Right renal cortex interstitium (tissue), 3 donors: Measurements from ENCODE around the gene OR10G6. TPM values are rescaled to one million over a fixed set of nuclear protein-coding genes. Genes with fewer than 3 reads are reported as not detected.
"Not testable (repeated sequence)": the region's sequence is repeated elsewhere in the genome, so short reads cannot be mapped to it uniquely, and the experiment has no call there.

ENCODE experiments used
- DNase-seq, 3 donors: peaks; one replicate each; pipeline ENCODE4 v3.0.0-alpha.2; 2013; ENCODE audit warnings: low read depth in 3 of 3, low spot score in 2 of 3
- polyA plus RNA-seq, 3 donors: library from polyadenylated mRNA; unstranded; fragments of 120-200 nt; gene quantifications; one replicate each; pipeline ENCODE4 v1.2.1, GENCODE V29; 2013; ENCODE audit not compliant: insufficient read length in 3 of 3

The OR10G6 gene, protein sequence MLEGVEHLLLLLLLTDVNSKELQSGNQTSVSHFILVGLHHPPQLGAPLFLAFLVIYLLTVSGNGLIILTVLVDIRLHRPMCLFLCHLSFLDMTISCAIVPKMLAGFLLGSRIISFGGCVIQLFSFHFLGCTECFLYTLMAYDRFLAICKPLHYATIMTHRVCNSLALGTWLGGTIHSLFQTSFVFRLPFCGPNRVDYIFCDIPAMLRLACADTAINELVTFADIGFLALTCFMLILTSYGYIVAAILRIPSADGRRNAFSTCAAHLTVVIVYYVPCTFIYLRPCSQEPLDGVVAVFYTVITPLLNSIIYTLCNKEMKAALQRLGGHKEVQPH
- not detected for polyA plus RNA-seq

DNA sequence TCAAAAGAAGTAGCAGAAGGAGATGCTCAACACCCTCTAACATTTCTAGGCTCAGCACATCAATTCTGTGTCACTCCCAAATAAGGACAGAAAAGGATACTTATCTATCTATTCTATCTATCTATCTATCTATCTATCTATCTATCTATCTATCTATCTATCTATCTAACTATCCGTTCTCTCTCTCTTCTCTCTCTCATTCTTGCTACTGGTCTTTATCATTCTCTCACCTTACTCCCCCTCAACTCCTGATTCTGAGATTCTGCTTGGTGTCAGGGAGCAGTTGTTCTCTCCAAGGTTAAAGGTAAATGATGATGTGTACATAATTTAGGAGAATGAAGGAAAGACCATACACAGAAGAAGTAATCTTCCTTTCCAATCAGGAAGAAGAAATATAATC lies at the start of gene OR10G6:
Gene OR10G6 (minus strand): TSS at position 43 of the 400 bp plus-strand sequence. CDS start 0 bp downstream, at position 43.
- no peak for DNase-seq

DNA sequence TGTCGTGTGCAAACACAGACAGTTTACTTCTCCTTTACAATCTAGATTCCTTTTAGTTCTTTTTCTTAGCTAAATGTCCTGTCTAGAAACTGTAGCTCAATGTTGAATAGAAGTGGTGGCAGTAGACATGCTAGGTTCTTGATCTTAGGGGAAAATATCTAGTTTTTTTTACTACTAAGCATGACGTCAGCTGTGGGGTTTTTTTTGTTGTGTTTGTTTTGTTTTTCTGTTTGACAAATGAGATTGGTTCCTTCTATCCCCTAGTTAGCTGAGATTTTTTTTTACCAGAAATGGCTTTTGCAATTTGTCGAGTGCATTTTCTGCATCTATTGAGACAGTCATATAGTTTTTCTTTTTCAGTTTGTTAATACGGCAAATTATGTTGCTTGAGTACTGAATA lies 48.5 kb upstream of the OR10G6 start:
- no peak for DNase-seq

DNA sequence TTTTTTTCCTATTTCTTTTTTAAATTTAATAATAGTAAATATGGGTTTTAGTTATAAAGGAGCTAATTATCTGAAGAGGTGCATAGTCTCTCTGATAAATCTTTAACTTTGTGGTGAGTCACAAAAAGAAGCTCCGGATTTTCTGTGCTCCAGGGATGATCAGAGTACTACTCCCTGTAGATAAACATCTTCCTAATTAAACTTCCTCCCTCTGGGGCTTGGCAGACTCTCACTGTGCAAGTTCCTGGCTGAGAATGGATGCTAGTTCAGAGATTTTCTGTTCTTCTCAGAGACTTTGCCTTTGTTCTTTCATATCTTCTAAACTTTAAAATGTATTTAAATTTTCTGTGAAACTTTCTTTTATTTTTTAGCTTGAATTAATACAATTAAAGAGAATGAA lies 46.3 kb upstream of the OR10G6 start, which contains the start of gene OR10G7:
Gene OR10G7 (minus strand): TSS at position 72 of the 400 bp plus-strand sequence. CDS start 2,324 bp downstream, outside the sequence.
- DNase-seq, result no peak

DNA sequence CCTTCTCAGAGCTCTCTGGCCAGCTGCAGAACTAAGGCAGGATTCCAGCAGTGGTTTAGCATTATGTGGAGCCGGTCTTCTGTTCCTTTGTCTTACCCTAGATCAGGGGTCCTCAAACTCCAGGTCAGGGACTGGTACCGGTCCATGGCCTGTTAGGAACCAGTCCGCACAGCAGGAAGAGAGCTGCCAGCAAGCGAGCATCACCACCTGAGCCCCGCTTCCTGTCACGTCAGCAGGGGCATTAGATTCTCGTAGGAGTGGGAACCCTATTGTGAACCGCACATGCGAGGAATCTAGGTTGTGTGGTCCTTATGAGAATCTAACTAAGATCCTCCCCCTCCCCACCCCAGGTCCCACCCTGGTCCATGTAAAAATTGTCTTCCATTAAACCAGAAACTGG lies 44.6 kb upstream of the OR10G6 start:
- DNase-seq, result no peak

DNA sequence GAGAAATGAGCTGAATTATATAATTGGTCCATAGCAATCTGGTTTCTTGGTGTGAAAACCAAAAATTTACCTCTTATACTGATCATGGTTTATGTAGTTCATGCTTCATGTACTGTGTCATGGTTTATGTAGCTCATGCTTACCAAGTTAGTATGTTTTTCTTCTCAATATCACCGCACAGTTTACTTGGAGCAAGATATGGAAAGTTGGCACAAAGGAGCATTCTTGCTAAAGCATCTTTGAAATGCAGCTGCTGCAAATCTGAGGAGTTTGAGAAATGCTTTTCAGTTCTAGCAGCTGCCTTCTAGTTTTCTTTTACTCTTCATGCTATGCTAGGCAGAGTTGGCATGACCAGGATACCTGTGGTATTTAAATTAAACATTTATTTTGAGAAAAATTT lies 41.7 kb upstream of the OR10G6 start:
- no peak for DNase-seq

DNA sequence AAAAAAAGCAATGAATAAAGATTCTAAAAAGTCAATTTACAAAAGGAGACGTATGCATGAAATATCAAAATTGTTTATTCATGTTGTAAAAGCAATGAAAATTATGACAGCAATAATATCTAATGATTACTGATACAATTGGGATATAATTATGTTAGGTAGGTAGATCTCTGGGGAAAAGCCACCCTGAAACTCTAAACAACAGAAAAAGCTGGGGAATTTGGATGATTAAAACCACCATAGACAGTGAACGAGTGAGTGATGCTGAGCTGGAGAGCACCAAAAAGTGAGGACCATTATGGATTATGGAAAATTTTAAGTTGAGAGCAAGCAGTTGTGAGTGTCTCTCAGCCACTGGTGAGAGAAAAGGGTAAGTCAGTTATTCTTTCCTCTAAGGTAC lies 31.5 kb upstream of the OR10G6 start, which contains the start of gene OR10G8:
Gene OR10G8 (plus strand): TSS at position 301 of the 400 bp plus-strand sequence. CDS start 2,825 bp downstream, outside the sequence.
- DNase-seq, result no peak

DNA sequence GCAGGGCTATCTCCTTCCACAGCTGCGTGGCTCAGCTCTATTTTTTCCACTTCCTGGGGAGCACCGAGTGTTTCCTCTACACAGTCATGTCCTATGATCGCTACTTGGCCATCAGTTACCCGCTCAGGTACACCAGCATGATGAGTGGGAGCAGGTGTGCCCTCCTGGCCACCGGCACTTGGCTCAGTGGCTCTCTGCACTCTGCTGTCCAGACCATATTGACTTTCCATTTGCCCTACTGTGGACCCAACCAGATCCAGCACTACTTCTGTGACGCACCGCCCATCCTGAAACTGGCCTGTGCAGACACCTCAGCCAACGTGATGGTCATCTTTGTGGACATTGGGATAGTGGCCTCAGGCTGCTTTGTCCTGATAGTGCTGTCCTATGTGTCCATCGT lies 20.9 kb upstream of the OR10G6 start:
- not testable (repeated sequence) for DNase-seq

DNA sequence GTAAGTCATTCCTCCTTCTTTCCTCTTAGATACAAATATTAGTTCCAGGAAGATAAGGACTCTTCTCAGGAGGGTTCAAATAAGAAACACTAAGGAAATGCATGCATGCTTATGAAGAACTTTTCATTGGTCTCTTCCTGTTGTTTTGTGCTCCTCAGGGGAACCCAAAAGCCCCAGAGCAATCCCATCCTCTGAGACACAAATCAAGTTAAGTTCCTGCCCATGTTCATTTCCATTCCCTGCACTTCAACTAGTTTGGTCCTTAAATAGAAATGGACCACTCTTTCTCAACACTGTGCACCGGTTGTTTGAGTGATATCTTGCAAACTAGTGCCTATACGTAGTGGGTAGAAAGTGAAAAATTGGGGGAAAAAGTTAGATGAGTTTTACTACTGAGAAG lies 17.7 kb upstream of the OR10G6 start, which contains the start of gene OR10G4:
Gene OR10G4 (plus strand): TSS at position 301 of the 400 bp plus-strand sequence. CDS start 2,578 bp downstream, outside the sequence.
- DNase-seq, result no peak

DNA sequence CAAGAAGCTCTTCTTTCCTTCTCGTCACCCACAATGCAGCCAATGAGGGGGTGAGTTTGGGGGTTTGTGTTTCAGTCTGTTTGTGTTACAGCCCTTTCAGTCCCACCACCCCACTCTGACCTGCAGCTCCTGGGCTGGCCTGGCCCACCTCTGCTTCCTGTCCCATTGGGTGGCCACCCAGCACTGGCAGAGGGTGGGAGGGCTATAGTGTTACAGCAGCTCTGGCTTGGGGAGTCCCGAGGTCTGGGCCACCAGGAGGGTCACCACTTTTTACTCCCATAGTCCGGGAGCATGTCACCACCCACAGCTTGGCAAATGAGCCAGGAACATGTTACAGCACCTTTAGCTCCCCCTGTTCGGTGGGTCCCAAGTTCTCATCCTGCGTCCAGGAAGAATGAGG lies 15.7 kb downstream of the OR10G6 start:
- DNase-seq, result no peak

DNA sequence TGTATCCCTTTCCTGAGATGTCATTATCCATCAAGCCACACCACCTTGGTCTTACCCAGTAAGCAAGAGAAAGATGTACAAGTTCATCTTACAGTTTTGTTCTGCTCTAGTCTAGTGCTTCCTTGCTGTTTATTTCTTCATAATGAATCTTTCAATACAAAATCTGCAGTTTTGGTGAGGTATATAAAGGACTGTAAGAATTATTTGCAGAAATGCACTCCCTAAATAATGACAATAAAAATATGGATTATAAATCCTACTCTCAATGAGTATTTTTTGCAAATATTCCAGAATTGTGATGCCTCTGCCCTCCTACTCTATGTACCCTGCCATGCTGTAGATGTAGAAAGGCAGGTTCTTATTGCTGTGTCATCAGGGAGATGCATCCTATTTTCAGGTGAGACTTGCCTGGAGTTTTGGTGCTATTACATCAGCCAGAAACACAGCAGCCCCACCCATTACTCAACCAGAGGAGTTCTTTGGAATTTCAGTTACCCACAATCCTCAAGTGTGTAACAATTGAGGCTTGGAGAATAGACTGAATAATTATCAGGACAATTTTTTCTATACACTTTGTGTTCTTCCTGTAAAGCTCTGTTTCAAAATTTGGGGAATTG lies 17.1 kb downstream of the OR10G6 start, which contains the start of gene OR10S1:
Gene OR10S1 (minus strand): TSS at position 51 of the 617 bp plus-strand sequence. CDS start 117 bp downstream, outside the sequence.
- DNase-seq, result no peak

DNA sequence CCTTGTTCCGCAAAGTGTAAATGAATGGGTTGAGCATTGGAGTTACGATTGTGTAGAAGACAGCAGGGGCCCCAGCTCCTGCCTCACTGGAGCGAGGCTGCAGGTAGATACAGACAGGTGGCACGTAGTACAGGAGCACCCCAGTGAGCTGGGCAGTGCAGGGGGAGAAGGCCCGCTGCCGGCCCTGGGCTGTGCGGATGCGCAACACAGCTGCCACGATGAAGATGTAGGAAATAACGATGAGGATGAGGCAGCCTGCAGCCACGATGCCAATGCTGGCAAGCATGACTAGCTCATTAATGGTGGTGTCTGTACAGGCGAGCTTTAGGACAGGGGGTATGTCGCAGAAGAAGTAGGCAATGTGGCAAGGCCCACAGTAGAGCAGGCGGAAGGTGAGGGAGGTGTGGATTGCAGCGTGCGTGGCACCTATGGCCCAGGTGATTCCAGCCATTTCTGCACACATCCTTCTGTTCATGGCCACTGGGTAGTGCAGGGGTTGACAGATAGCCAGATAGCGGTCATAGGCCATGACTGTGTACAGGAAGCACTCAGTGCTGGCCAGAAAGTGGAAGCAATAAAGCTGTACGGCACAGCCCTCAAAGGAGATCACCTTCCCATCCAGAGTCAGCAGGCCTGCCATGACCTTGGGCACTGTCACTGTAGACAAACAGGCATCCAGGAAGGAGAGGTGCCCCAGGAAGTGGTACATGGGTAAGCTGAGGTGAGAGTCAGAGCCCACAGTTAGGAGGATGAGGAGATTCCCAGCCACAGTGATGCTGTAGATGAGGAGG lies 18.0 kb downstream of the OR10G6 start:
- no peak for DNase-seq

DNA sequence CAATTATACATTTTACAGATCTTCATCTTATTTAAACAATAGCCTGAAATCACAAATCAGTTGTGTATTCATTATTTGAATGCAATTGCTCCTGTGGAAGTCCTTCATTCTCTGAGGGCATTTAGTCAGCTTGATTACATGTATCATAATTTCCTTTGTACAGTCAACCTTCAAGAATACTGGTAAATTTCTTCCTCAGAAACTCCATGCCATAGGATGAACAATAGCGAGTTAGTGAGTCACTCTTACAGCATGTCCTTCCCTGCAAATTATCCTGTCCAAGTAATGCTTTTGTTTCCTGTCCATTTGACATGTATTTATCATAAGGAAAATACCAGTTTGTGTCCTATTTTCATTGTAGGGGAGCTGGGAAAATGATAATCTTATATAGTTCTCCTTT lies 21.1 kb downstream of the OR10G6 start:
- no peak for DNase-seq

DNA sequence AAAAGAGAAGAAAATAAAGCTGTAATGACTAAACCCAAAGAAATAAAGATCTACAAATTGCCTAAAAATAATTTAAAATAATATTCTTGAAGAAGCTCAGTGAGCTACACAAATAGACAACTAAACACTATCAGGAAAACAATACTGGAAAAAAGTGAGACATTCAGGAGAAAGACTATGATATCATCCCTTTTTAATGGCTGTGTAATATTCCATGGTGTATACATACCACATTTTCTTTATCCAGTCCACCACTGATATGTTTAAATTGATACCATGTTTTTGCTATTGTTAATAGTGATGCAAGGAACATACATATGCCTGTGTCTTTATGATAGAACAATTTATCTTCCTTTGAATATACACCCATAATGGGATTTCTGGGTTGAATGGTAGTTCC lies 38.2 kb downstream of the OR10G6 start:
- DNase-seq, result no peak

DNA sequence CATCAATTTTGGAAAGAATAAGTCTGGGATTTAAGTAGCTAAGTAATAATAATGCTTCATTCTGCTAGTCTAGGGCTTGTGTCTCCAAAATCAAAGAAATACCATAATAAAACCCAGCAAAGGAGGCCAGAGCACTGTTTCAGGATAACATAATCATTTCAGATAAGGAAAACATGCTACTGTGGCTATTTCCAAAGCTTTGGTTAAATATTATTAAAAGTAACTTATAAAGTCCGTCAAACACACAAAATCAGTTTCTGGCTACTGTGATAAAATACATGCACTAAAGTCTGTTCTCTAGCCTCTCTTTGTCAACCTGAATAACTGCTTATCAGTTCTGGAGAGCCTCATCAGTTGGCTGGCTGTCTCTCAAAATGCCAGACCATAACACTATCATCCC lies 49.8 kb downstream of the OR10G6 start:
- no peak for DNase-seq

Other genes starting within 250 kb of the OR10G6 start
- gene OR6X1, start 240.6 kb downstream of the OR10G6 start, polyA plus RNA-seq, result not detected
- gene OR6M1, start 188.8 kb downstream of the OR10G6 start, polyA plus RNA-seq, result not detected
- not detected for gene TMEM225, start 109.5 kb downstream of the OR10G6 start, polyA plus RNA-seq
- not detected for gene OR8D4, start 93.0 kb downstream of the OR10G6 start, polyA plus RNA-seq
- gene OR4D5, start 55.5 kb downstream of the OR10G6 start, polyA plus RNA-seq, result not detected
- not detected for gene OR6T1, start 51.3 kb downstream of the OR10G6 start, polyA plus RNA-seq
- not detected for gene OR10S1, start 17.4 kb downstream of the OR10G6 start, polyA plus RNA-seq
- gene OR10G4, start 17.8 kb upstream of the OR10G6 start, polyA plus RNA-seq, result not detected
- not detected for gene OR10G9, start 27.9 kb upstream of the OR10G6 start, polyA plus RNA-seq
- not detected for gene OR10G8, start 31.6 kb upstream of the OR10G6 start, polyA plus RNA-seq
- gene OR10G7, start 46.2 kb upstream of the OR10G6 start, polyA plus RNA-seq, result not detected
- 10 to 100 TPM; 14.6 to 17.1 (median 15.8) TPM for gene VWA5A, start 120.3 kb upstream of the OR10G6 start, polyA plus RNA-seq
- not detected for gene OR10D3, start 188.2 kb upstream of the OR10G6 start, polyA plus RNA-seq
- not detected for gene OR8G1, start 245.9 kb upstream of the OR10G6 start, polyA plus RNA-seq